ENCODE measurements around the gene PDCD11.
"Not testable (repeated sequence)": the region's sequence is repeated elsewhere in the genome, so short reads cannot be mapped to it uniquely, and the experiment has no call there.

Gene PDCD11

GRCh38 chr10:103473261-103473671 is 76.8 kb downstream of the PDCD11 start:
- in situ Hi-C loops (cut with HindIII; ENCODE audit: low sequenced_read_pairs): no loop called here

- in situ Hi-C loops (cut with HindIII; ENCODE audit: low sequenced_read_pairs): no loop called here
Measured at GRCh38 chr10:103474077-103474476, 77.7 kb downstream of the PDCD11 start.

- in situ Hi-C loops (cut with HindIII; ENCODE audit: low sequenced_read_pairs): no loop called here
Measured at GRCh38 chr10:103475437-103475836, 79.0 kb downstream of the PDCD11 start.

- in situ Hi-C loops (cut with HindIII; ENCODE audit: low sequenced_read_pairs): no loop called here
Measured at GRCh38 chr10:103476046-103476768, 79.8 kb downstream of the PDCD11 start.

GRCh38 chr10:103478671-103479070 is 82.2 kb downstream of the PDCD11 start:
- in situ Hi-C loops (cut with HindIII; ENCODE audit: low sequenced_read_pairs): no loop called here

GRCh38 chr10:103479135-103479534 is 82.7 kb downstream of the PDCD11 start, which contains the start of gene CALHM3:
TSS of gene CALHM3 (minus strand) at chr10:103479240. CDS start at chr10:103479032, 208 bp downstream.
- in situ Hi-C loops (cut with HindIII; ENCODE audit: low sequenced_read_pairs): no loop called here

GRCh38 chr10:103480521-103480920 is 84.1 kb downstream of the PDCD11 start:
- in situ Hi-C loops (cut with HindIII; ENCODE audit: low sequenced_read_pairs): no loop called here

GRCh38 chr10:103481974-103482531 is 85.6 kb downstream of the PDCD11 start:
- in situ Hi-C loops (cut with HindIII; ENCODE audit: low sequenced_read_pairs): no loop called here

- in situ Hi-C loops (cut with HindIII; ENCODE audit: low sequenced_read_pairs): not testable (repeated sequence)
Measured at GRCh38 chr10:103486635-103487409, 90.4 kb downstream of the PDCD11 start.

- in situ Hi-C loops (cut with HindIII; ENCODE audit: low sequenced_read_pairs): no loop called here
Measured at GRCh38 chr10:103487410-103487708, 90.9 kb downstream of the PDCD11 start.

- in situ Hi-C loops (cut with HindIII; ENCODE audit: low sequenced_read_pairs): loop anchor here (5.0 kb wide), 1 partner anchor 39 kb away; the partner anchor contains the start of gene CALHM2
Measured at GRCh38 chr10:103490986-103491314, 94.5 kb downstream of the PDCD11 start.

GRCh38 chr10:103491729-103492364 is 95.4 kb downstream of the PDCD11 start:
- in situ Hi-C loops (cut with HindIII; ENCODE audit: low sequenced_read_pairs): loop anchor here (5.0 kb wide), 1 partner anchor 40 kb away; the partner anchor contains the start of gene CALHM2

- in situ Hi-C loops (cut with HindIII; ENCODE audit: low sequenced_read_pairs): loop anchor here (5.0 kb wide), 1 partner anchor 40 kb away; the partner anchor contains the start of gene CALHM2
Measured at GRCh38 chr10:103492655-103493261, 96.3 kb downstream of the PDCD11 start.

- in situ Hi-C loops (cut with HindIII; ENCODE audit: low sequenced_read_pairs): loop anchor here (5.0 kb wide), 1 partner anchor 41 kb away; the partner anchor contains the start of gene CALHM2
Measured at GRCh38 chr10:103493362-103493915, 97.0 kb downstream of the PDCD11 start, which contains the start of gene NEURL1. TSS of gene NEURL1 (plus strand) at chr10:103493705. CDS start at chr10:103494388, 683 bp downstream.

GRCh38 chr10:103493916-103494877 is 97.8 kb downstream of the PDCD11 start:
- in situ Hi-C loops (cut with HindIII; ENCODE audit: low sequenced_read_pairs): loop anchor here (5.0 kb wide), 1 partner anchor 42 kb away; the partner anchor contains the start of gene CALHM2

GRCh38 chr10:103495321-103495720 is 98.9 kb downstream of the PDCD11 start:
- in situ Hi-C loops (cut with HindIII; ENCODE audit: low sequenced_read_pairs): no loop called here

All from DLD1 (cell line).